MM.1S (cell line): ENCODE data around the gene ATXN10.

Experiments
- DNase-seq: peaks from one replicate; pipeline ENCODE4 v3.0.0-alpha.2; 2015
- H2AFZ ChIP-seq: fragments of 300-600 bp; sonication (generic); 2 replicates; pipeline ENCODE4 v1.6.0; 2016; ENCODE audit warnings: antibody characterized with exemption, low read length
- H3F3A ChIP-seq: fragments of 300-600 bp; sonication (generic); 2 replicates; pipeline ENCODE4 v1.6.1; 2016; ENCODE audit warnings: mild to moderate bottlenecking, antibody characterized with exemption, low read length, moderate library complexity, mixed read lengths; ENCODE audit not compliant: insufficient read depth
- H3K27ac ChIP-seq: fragments of 300-600 bp; sonication (generic); 2 replicates; pipeline ENCODE4 v1.5.1; 2016; ENCODE audit warnings: mild to moderate bottlenecking, low read length
- H3K27me3 ChIP-seq: fragments of 300-600 bp; sonication (generic); replicated peaks from 2 replicates; pipeline ENCODE4 v1.6.0; 2016; ENCODE audit warnings: low read length; ENCODE audit not compliant: insufficient read depth
- H3K36me3 ChIP-seq: fragments of 300-600 bp; sonication (generic); replicated peaks from 2 replicates; pipeline ENCODE4 v1.6.1; 2016; ENCODE audit warnings: mild to moderate bottlenecking, low read length, mixed read lengths; ENCODE audit not compliant: insufficient read depth
- H3K4me1 ChIP-seq: fragments of 300-600 bp; sonication (generic); 2 replicates; pipeline ENCODE4 v1.6.1; 2016; ENCODE audit warnings: low read length, mixed read lengths
- H3K4me2 ChIP-seq: fragments of 300-600 bp; sonication (generic); 2 replicates; pipeline ENCODE4 v1.6.0; 2016; ENCODE audit warnings: low read depth, low read length
- H3K4me3 ChIP-seq: fragments of 300-600 bp; sonication (generic); 2 replicates; pipeline ENCODE4 v1.5.1; 2016; ENCODE audit warnings: low read length, mixed read lengths
- H3K79me2 ChIP-seq: fragments of 300-600 bp; sonication (generic); 2 replicates; pipeline ENCODE4 v1.6.1; 2016; ENCODE audit warnings: mixed run types, low read length, mixed read lengths
- H3K9ac ChIP-seq: fragments of 300-600 bp; sonication (generic); 2 replicates; pipeline ENCODE4 v1.6.1; 2016; ENCODE audit warnings: low read length, mixed read lengths
- H3K9me2 ChIP-seq: fragments of 300-600 bp; sonication (generic); replicated peaks from 2 replicates; pipeline ENCODE4 v1.6.1; 2016; ENCODE audit warnings: mild to moderate bottlenecking, low read length, mixed read lengths; ENCODE audit not compliant: insufficient read depth
- H3K9me3 ChIP-seq: fragments of 300-600 bp; sonication (generic); replicated peaks from 2 replicates; pipeline ENCODE4 v1.6.1; 2016; ENCODE audit warnings: mild to moderate bottlenecking, low read length, mixed read lengths; ENCODE audit not compliant: insufficient read depth
- H4K20me1 ChIP-seq: fragments of 300-600 bp; sonication (generic); 2 replicates; pipeline ENCODE4 v1.6.1; 2016; ENCODE audit warnings: mild to moderate bottlenecking, low read length, moderate library complexity, mixed read lengths; ENCODE audit not compliant: insufficient read depth
- EZH2 ChIP-seq: fragments of 300-600 bp; sonication (generic); optimal IDR thresholded peaks from 2 replicates; pipeline ENCODE3; 2017; ENCODE audit warnings: low read depth, mild to moderate bottlenecking, antibody characterized with exemption, low read length, mixed read lengths
- EZH2phosphoT487 ChIP-seq: fragments of 300-600 bp; sonication (generic); IDR thresholded peaks from 2 replicates; pipeline ENCODE4 v1.6.1; 2018; ENCODE audit warnings: antibody characterized with exemption, low read length
- TF ChIP-seq, protein P1 (sequence below): fragments of 300-600 bp; sonication (generic); IDR thresholded peaks from 2 replicates; pipeline ENCODE4 v1.5.1; 2016; ENCODE audit warnings: antibody characterized with exemption, low read length, mixed read lengths

The ATXN10 gene

DNA sequence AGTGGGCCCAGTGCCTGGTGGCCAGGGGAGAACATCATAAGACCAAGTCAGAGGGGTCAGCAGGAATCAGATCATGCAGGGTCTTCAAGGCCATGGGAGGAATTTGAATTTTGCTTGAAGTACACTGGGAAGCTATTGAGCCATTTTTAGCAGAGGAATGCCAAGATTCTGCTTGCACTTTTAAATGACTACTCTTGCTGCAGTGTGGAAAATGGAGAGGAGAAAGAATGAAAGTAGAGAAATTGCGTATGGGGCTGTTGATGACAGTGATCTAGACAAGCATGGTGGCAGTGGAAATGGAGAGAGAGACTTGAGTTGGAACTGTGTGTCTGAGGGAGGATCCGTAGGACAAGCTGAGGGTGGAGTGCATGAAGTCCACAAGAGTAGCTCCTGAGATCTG, 177.3 kb downstream of the ATXN10 start:
- Histone ChIP-seq H3K36me3 (no peaks in the 10 kb centered on the region), H3K9ac (no peak overlapping the region), H3F3A (no peaks in the 10 kb centered on the region), H3K27ac (no peak overlapping the region), H3K4me1 (no peaks in the 10 kb centered on the region), H3K9me2 (no peaks in the 10 kb centered on the region), H3K27me3 (no peaks in the 10 kb centered on the region), H2AFZ (no peak overlapping the region), H3K9me3 (no peaks in the 10 kb centered on the region), H3K79me2 (no peaks in the 10 kb centered on the region), H3K4me3 (no peak overlapping the region), H4K20me1 (no peaks in the 10 kb centered on the region), H3K4me2 (no peak overlapping the region)
- TF ChIP-seq, protein P1, sequence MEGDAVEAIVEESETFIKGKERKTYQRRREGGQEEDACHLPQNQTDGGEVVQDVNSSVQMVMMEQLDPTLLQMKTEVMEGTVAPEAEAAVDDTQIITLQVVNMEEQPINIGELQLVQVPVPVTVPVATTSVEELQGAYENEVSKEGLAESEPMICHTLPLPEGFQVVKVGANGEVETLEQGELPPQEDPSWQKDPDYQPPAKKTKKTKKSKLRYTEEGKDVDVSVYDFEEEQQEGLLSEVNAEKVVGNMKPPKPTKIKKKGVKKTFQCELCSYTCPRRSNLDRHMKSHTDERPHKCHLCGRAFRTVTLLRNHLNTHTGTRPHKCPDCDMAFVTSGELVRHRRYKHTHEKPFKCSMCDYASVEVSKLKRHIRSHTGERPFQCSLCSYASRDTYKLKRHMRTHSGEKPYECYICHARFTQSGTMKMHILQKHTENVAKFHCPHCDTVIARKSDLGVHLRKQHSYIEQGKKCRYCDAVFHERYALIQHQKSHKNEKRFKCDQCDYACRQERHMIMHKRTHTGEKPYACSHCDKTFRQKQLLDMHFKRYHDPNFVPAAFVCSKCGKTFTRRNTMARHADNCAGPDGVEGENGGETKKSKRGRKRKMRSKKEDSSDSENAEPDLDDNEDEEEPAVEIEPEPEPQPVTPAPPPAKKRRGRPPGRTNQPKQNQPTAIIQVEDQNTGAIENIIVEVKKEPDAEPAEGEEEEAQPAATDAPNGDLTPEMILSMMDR = no peak
- no peak for DNase-seq

DNA sequence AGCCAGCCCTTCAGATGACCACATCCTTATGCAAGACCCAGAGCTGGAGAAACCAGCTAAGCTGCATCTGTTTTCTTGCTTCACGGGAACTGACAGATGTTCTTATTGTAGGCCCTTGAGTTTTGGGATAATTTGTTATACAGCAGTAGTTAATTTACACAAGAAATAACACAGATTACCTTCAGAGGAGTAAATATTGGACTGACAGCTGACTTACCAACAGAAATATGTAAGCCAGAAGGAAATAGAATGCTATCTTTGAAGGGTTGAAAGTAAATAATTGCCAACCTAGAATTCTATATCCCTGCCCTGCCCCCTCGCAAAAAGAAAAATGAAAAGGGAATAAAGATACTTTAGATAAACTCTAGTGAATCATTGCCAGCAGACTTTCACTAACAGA, 181.2 kb downstream of the ATXN10 start:
- Histone ChIP-seq H3K27me3 (no peaks in the 10 kb centered on the region), H4K20me1 (no peaks in the 10 kb centered on the region), H3K79me2 (no peaks in the 10 kb centered on the region), H3K9ac (no peak overlapping the region), H3K9me2 (no peaks in the 10 kb centered on the region), H3F3A (no peaks in the 10 kb centered on the region), H3K36me3 (no peaks in the 10 kb centered on the region), H3K27ac (no peak overlapping the region), H3K9me3 (no peaks in the 10 kb centered on the region), H3K4me1 (no peaks in the 10 kb centered on the region), H2AFZ (no peak overlapping the region), H3K4me3 (no peak overlapping the region), H3K4me2 (no peak overlapping the region)
- no peak for DNase-seq
- TF ChIP-seq EZH2phosphoT487 (no peak), EZH2 (no peak)
- TF ChIP-seq, protein P1 = no peak

DNA sequence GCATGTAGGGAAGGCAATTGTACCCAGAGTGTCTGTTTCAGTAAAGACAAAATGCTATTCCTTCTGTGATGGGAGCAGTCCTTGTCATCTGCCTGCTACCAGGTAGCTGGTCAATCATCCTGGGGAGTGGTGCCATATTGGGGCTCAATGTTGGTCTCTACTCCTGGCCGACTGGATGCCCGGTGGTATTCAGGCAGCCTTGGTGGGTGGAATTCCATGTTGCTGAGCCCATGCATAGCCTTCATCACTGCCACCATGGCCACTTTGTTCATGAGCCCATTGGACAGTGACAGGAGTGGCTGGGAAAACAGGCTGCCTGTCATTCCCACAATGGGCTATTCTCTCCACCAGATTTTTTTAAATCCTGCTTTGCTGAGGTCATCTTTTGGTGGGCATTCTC, 184.3 kb downstream of the ATXN10 start:
- H3K9me3 ChIP-seq = no peaks in the 10 kb centered on the region
- H4K20me1 ChIP-seq = no peaks in the 10 kb centered on the region
- H3K79me2 ChIP-seq = no peaks in the 10 kb centered on the region
- no peak overlapping the region for H3K4me2 ChIP-seq
- no peaks in the 10 kb centered on the region for H3K9me2 ChIP-seq
- H3K36me3 ChIP-seq = no peaks in the 10 kb centered on the region
- TF ChIP-seq EZH2 (no peak), EZH2phosphoT487 (no peak)
- TF ChIP-seq, protein P1 = no peak
- H3K4me3 ChIP-seq = no peak overlapping the region
- no peaks in the 10 kb centered on the region for H3K4me1 ChIP-seq
- no peak overlapping the region for H3K27ac ChIP-seq
- H3K27me3 ChIP-seq = no peaks in the 10 kb centered on the region
- H3K9ac ChIP-seq = no peak overlapping the region
- DNase-seq = no peak
- no peaks in the 10 kb centered on the region for H3F3A ChIP-seq
- H2AFZ ChIP-seq = no peak overlapping the region
